Suprapubic skin (tissue), 4 donors: ENCODE data around the gene MPEG1.

ENCODE experiments used
- POLR2A ChIP-seq, 2 donors: fragments of 450-650 bp; IDR thresholded peaks; one replicate each; pipeline ENCODE4 v1.6.1; 2017; ENCODE audit warnings: antibody characterized with exemption in 2 of 2, mild to moderate bottlenecking in 2 of 2, moderate library complexity in 2 of 2
- POLR2AphosphoS5 ChIP-seq, 3 donors: sonication (generic); formaldehyde crosslinking; IDR thresholded peaks; one replicate each; pipeline ENCODE4 v1.6.1; 2017; ENCODE audit warnings: antibody characterized with exemption in 3 of 3
- TF ChIP-seq, protein P1 (sequence below), 2 donors: fragments of 200-600 bp in 1 of 2; fragments of 450-650 bp in 1 of 2; sonication (generic) in 1 of 2; IDR thresholded peaks; one replicate each; pipeline ENCODE4 v1.5.1; 2016 to 2019; ENCODE audit warnings: antibody characterized with exemption in 2 of 2, mild to moderate bottlenecking in 1 of 2, moderate library complexity in 1 of 2

DNA sequence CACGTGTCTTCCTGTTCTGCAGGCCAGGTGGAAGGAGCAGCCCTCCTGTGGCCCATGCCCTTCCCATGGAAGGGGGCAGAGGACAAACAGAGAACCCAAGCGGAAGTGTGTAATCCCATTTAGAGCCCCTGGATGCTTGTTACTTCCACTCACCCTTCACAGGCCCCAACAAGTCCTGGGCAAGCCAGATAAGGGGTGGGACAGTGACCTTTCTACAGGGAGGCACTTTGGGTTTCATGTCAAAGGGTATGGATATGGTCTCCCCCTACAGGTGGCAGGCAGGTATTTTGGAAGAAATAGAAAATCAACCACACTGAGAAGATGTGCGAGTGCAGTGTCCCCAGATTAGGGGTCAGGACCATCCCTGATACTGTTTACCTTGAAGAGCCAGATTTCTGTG, 11.4 kb downstream of the MPEG1 start:
- TF ChIP-seq, protein P1, sequence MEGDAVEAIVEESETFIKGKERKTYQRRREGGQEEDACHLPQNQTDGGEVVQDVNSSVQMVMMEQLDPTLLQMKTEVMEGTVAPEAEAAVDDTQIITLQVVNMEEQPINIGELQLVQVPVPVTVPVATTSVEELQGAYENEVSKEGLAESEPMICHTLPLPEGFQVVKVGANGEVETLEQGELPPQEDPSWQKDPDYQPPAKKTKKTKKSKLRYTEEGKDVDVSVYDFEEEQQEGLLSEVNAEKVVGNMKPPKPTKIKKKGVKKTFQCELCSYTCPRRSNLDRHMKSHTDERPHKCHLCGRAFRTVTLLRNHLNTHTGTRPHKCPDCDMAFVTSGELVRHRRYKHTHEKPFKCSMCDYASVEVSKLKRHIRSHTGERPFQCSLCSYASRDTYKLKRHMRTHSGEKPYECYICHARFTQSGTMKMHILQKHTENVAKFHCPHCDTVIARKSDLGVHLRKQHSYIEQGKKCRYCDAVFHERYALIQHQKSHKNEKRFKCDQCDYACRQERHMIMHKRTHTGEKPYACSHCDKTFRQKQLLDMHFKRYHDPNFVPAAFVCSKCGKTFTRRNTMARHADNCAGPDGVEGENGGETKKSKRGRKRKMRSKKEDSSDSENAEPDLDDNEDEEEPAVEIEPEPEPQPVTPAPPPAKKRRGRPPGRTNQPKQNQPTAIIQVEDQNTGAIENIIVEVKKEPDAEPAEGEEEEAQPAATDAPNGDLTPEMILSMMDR (IDR thresholded peaks at IDR 0.05): no peak
- no peak for TF ChIP-seq POLR2A (IDR thresholded peaks at IDR 0.05)
- no peak for TF ChIP-seq POLR2AphosphoS5 (IDR thresholded peaks at IDR 0.05)
